GM21619 (cell line): Measurements from ENCODE around the gene NWD2.
"Not testable (repeated sequence)": the region's sequence is repeated elsewhere in the genome, so short reads cannot be mapped to it uniquely, and the experiment has no call there.

Source experiments
- ATAC-seq: cut with Tn5 transposase; IDR thresholded peaks from one replicate; pipeline ENCODE4 v1.9.1; 2021; ENCODE audit not compliant: unreplicated experiment

The NWD2 gene

GRCh38 chr4:37244583-37245390, at the start of gene NWD2:
Gene NWD2, plus strand, starts transcription at chr4:37244743. Its CDS starts 325 bp downstream, at chr4:37245068.
- ATAC-seq: no peak

DNA sequence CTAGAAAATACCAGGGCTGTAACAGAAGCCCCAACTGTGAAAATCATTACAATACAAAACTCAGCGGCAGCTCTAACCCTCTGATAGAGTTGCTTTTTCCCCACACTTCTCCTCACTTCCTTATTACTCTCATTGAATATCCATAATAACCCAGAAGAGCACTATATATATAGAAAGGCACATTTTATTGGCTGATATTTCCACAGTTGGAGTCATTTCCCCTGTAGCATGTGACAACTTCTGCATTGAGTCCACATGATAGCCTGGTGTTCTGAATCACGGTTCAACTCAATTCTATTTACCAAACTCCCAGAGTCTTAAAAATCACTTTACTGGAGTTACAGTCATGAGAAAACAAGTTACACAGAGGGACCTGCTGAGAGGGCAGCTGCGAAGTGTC, 46.6 kb upstream of the NWD2 start:
- ATAC-seq: no peak

- not testable (repeated sequence) for ATAC-seq
Observed at GRCh38 chr4:37204740-37205139, 39.8 kb upstream of the NWD2 start.

GRCh38 chr4:37216209-37216608, 28.3 kb upstream of the NWD2 start:
- no peak for ATAC-seq

DNA sequence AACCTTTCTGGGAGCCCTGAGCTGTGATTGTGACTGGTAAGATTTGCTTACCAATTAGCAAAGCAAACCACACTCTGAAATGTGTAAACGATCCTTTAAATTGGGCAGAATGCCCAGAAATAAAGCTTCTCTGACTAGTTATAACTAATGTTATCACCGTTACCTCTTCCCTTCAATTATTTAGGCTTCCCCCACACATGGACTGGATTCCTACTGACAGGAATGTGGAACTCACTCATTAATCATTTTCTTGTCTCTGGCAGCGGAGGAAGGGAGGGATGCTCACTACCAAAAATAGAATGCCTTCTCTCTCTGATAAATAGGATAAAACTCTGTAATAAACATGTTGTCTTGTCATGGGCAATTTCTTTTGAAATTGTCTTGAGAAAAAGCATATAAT, 25.3 kb upstream of the NWD2 start:
- no peak for ATAC-seq

DNA sequence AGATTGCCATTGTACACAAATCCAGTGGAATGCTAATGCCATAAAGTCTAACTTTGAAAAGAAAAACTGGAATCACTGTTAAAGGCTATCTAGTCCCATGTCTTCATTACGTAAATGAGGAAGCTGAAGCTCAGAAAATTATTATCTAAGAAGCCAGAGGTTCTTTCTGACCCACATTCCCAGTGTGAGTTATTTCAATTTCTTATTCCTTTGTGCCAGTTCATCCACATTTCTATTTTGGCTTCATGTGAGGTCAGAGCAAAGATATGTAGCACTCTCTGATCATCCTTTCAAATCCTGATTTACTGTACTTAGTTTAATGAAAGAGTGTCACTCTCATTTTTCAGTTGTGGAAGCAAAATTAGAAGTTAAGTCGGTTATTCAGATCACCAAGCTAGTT, 24.6 kb upstream of the NWD2 start:
- ATAC-seq: no peak

DNA sequence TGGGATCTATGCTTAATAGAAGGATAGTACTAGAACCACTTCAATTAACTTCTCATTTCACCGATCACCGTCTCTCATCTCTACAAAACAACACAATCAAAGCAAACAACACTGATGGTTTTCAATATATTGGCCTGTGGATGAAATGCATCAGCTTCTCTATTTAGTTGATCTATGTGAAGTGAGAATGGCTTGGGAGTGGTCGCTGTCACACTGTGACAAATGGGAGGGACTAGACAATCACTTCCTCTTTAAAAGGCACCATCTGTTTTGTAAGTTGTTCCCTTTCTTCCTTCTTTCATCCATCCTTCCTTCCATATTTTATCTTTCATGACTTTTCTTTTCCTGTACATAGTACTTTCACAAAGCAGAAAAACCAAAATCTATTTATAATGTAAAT, 23.9 kb upstream of the NWD2 start:
- ATAC-seq: no peak

DNA sequence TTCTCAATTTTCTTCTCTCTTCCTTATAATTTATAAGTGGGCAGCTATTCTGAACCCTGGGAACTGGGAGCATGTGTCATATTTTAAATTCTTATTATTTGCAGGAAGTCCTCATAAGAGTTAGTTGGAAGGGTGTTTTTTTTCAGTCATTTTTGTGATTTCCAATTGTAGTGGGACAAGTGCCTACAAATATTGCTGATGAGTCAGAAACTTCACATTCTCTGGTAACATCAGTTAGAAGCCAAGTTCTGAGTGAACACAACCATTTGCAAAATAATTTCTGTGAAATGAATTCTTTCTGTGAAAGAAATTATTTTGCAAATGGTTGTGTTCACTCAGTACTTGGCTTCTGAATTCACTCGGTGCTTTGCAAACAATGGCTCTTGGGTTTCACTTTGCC, 20.8 kb upstream of the NWD2 start:
- ATAC-seq: no peak

- ATAC-seq: no peak
Observed at GRCh38 chr4:37224854-37225253, 19.7 kb upstream of the NWD2 start.

- no peak for ATAC-seq
Observed at GRCh38 chr4:37225778-37226177, 18.8 kb upstream of the NWD2 start.

GRCh38 chr4:37232315-37232714, 12.2 kb upstream of the NWD2 start:
- no peak for ATAC-seq

DNA sequence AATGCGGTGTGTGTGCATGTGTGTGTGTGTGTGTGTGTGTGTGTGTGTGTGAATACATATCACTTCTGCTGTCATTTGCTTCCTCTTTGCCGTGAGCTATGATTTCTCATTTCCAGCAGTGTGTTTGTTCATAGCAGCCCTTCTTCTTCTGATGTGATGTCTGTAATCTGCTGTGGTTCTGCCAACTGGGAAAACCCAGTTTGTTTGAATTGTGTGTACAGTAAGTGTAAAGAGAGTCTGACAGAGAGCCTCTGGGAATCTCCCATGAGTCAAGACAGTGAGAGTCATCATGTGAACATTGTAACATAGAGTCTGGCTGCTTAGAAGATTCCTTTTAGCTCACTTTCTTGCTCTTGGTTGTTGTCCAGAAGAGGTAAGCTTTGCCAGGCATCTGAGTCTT, 8.4 kb upstream of the NWD2 start:
- ATAC-seq: peak; percentile 58

- no peak for ATAC-seq
Observed at GRCh38 chr4:37241647-37242046, 2.9 kb upstream of the NWD2 start.

DNA sequence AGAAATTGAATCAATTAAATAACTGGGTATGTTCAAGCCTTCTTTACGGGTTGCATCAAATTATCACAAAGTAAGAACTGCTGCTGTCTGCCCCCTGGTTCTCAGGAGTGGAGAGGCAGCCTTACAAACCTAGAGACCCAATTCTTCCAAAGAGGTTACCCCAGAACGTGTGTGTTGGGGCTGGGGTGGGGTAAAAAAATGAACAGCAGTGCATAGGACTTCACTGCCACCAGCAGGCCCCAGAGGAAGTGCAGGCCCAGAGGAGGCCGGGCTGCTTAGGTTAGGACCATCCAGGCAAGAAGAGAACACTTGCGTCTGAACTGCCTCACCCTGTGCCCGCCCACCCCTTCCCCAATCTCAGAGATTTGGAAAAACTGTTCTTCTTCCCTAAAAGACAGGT, 1.5 kb upstream of the NWD2 start:
- no peak for ATAC-seq

- no peak for ATAC-seq
Observed at GRCh38 chr4:37243722-37244582, 591 bp upstream of the NWD2 start.

GRCh38 chr4:37245391-37245954, 930 bp downstream of the NWD2 start:
- ATAC-seq: no peak

DNA sequence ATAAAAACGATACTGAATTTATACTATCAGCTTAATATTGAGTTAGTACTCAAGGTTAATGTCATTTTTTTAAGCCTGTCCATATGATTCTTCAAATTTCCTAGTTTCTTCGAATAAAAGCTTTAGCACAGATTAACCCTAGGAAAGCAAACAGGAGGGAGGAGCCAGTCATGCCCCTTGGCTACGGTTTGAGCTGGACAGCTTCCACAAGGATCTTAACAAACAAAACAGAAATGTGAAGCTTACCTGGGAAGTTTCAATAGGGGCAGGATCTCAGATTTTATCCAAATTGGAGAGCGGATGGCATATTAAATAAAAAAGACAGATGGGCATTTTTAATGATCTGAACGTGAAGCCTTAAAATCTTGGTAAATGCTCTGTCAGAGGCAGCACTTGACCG, 2.3 kb downstream of the NWD2 start:
- ATAC-seq: no peak

DNA sequence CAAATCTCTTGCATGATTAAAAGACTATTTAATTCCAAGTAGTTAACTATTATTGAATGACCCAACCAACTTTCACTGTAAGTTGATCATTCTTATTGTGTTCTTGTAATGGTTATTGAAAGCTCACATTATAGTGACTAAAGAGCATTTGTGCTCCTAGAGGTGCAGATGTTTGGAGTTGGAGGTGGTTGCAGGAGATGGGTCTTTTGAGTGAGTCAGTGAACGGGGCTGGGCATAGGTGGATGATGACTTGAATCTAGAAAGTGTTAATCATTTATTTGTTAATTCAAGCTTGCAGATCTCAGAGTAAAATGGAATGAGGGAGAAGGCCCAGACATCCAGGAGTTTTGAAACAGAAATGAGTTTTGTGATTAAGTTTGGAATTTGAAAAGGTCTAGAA, 13.7 kb downstream of the NWD2 start:
- ATAC-seq: no peak

DNA sequence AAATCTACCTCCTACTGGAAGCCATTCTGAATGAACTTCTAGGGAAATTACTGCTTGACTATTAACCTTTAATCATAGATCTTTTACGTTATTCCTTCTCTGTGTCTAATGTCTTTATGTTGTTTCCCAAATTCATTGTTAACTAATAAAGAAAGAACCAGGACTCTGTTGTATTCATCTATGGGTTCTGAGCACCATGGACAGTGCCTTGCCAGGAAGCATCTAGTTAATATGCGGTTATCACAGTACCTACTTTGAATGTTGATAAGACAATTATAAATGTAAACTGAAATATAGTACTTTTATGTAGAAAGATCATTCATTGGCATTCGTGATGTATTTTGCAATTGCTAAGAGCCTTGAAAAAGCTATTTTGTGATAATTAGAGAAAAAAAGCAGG, 23.8 kb downstream of the NWD2 start:
- no peak for ATAC-seq

DNA sequence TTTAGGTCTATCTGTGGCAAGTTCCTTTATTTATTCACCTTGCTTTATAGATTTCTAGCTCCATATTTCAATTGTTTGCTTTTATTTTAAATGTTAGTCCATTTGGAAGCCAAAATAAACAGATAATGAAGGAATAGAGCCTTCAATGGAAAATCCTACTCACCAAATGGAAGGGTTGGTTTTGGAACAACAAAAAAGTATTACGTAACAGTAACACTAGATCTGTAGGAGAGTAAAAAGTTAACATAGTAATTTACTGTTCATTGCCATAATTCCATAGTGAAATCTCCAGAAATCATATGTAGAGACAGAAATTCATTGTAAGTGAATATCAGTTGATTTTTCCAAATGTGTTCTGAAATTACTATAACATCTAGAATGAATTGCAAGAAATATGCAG, 34.6 kb downstream of the NWD2 start:
- ATAC-seq: no peak

GRCh38 chr4:37279894-37280592, 35.5 kb downstream of the NWD2 start:
- no peak for ATAC-seq
